ENCODE data around the gene CDRT4.

DNA sequence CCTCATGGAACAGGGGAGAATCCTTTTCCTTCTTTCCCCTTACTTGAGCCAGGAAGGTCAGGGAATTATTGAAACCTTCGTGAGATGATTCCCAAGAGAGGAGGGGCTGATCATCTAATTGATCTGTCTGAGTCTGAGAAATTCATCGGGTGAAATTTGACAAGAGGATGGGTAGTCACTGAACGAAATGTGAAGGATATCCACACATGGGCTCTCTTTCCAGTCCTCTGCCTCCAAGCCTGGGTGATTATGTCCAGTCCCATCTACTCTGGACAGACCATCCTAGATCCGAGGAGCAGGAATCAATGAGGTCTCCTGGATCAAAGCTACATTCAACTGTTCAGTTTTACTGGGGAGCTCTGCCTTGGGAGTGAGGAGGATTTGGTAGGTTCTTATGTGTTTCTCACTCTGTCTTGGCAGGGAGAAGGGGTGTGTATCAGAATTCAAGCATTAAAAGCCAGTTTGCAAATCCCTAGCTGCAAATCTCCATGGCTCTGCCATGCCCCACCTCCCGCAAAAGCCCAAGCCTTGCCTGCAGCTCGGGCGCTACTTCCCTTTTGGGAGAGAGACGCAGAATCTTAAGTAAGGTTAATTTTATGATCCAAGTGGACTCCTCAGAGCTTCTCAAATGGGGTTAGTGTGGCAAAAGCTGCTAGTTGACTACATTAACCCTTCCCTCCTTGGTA lies 78.9 kb downstream of the CDRT4 start:
- TF ChIP-seq POLR2A (IDR thresholded peaks at IDR 0.05) (no peak), CTCF (IDR thresholded peaks at IDR 0.05) (no peak), POLR2AphosphoS5 (IDR thresholded peaks at IDR 0.05; ENCODE audit: insufficient read depth in 1 of 2, low read depth in 1 of 2) (no peak)
